H1 (cell line): ENCODE results near the gene ZDHHC8. TPM values are rescaled to one million over a fixed set of nuclear protein-coding genes. Genes with fewer than 3 reads are reported as not detected.
A peak's percentile ranks its signal among the peaks of the same experiment; 100 is the strongest.

Experiments used
- CTCF ChIA-PET: fragments of 300-600 bp; sonication (Branson Sonifier 250); formaldehyde crosslinking; loops from one replicate; lab custom pipeline; 2021; ENCODE audit not compliant: partially characterized antibody; lab: Charles Lee
- POLR2A ChIA-PET: fragments of 300-600 bp; sonication (Branson Sonifier 250); formaldehyde crosslinking; loops from one replicate; lab custom pipeline; 2021; ENCODE audit warnings: inconsistent platforms; ENCODE audit not compliant: partially characterized antibody; lab: Charles Lee
- DNase-seq, 2 experiments: peaks; one replicate each; pipeline versions ENCODE4 v3.0.0 to v3.0.0-alpha.2; 2010 to 2022; ENCODE audit warnings: low spot score in 2 of 2, low read depth in 1 of 2, mixed read lengths in 1 of 2
- FAIRE-seq: peaks from 2 replicates; lab custom pipeline; 2011; peaks lifted over from hg19 to GRCh38; lab: Jason Lieb, UNC
- H2AFZ ChIP-seq: 2 replicates; pipeline ENCODE4 v1.8.1; 2012; ENCODE audit warnings: low read length, inconsistent platforms
- H2AK5ac ChIP-seq: 2 replicates; pipeline ENCODE4 v1.6.1; 2013; ENCODE audit warnings: low read depth, low read length
- H2BK120ac ChIP-seq: replicated peaks from 2 replicates; pipeline ENCODE3; 2013; ENCODE audit warnings: low read depth, low read length, inconsistent platforms
- H2BK12ac ChIP-seq: 2 replicates; pipeline ENCODE4 v1.6.1; 2013; ENCODE audit warnings: low read depth, low read length
- H2BK15ac ChIP-seq: 2 replicates; pipeline ENCODE4 v1.6.1; 2013; ENCODE audit warnings: low read length
- H2BK20ac ChIP-seq: 2 replicates; pipeline ENCODE4 v1.6.1; 2013; ENCODE audit warnings: low read length
- H2BK5ac ChIP-seq: 2 replicates; pipeline ENCODE4 v1.6.1; 2013; ENCODE audit warnings: low read depth, low read length
- H3K14ac ChIP-seq: 2 replicates; pipeline ENCODE4 v1.6.1; 2013; ENCODE audit warnings: inconsistent platforms; ENCODE audit not compliant: insufficient read length
- H3K18ac ChIP-seq: 2 replicates; pipeline ENCODE4 v1.6.1; 2013; ENCODE audit warnings: low read length; ENCODE audit errors: extremely low read depth
- H3K23ac ChIP-seq: 2 replicates; pipeline ENCODE4 v1.6.1; 2013; ENCODE audit warnings: inconsistent platforms; ENCODE audit not compliant: insufficient read length
- H3K23me2 ChIP-seq: 2 replicates; pipeline ENCODE4 v1.6.1; 2013; ENCODE audit warnings: low read depth, low read length
- H3K27ac ChIP-seq: 2 replicates; pipeline ENCODE4 v1.6.1; 2011; ENCODE audit warnings: low read depth, low read length, inconsistent platforms
- H3K27me3 ChIP-seq, 4 experiments: replicated peaks in 1 of 4; 1 replicate in 1 of 4; 2 replicates in 3 of 4; pipeline versions ENCODE4 v1.6.1 to v1.8.1; 2011 to 2013; ENCODE audit warnings: low read length in 3 of 4, mild to moderate bottlenecking in 3 of 4, inconsistent platforms in 2 of 4, mixed read lengths in 2 of 4, moderate library complexity in 1 of 4; ENCODE audit not compliant: control insufficient read depth in 3 of 4, insufficient read depth in 3 of 4; ENCODE audit errors: extremely low read depth in 1 of 4
- H3K36me3 ChIP-seq, 4 experiments: 2 replicates each; pipeline versions ENCODE4 v1.6.1 to v1.8.1; 2011 to 2013; ENCODE audit warnings: mild to moderate bottlenecking in 4 of 4, low read length in 3 of 4, moderate library complexity in 2 of 4, control low read depth in 1 of 4, inconsistent platforms in 1 of 4; ENCODE audit not compliant: insufficient read depth in 4 of 4, control insufficient read depth in 2 of 4
- H3K4ac ChIP-seq: replicated peaks from 2 replicates; pipeline ENCODE3; 2013; ENCODE audit warnings: low read length, low read depth, mixed read lengths, inconsistent platforms; ENCODE audit not compliant: insufficient read length
- H3K4me1 ChIP-seq, 4 experiments: replicated peaks in 1 of 4; 1 replicate in 1 of 4; 2 replicates in 3 of 4; pipeline versions ENCODE4 v1.6.1 to v1.8.1; 2011 to 2013; ENCODE audit warnings: low read length in 3 of 4, inconsistent platforms in 2 of 4, mixed read lengths in 1 of 4; ENCODE audit not compliant: insufficient read depth in 4 of 4, control insufficient read depth in 3 of 4
- H3K4me2 ChIP-seq, 2 experiments: 2 replicates each; pipeline versions ENCODE4 v1.6.1 to v1.8.1; 2011 to 2013; ENCODE audit warnings: low read depth in 2 of 2, low read length in 2 of 2, control low read depth in 1 of 2, inconsistent platforms in 1 of 2, mild to moderate bottlenecking in 1 of 2; ENCODE audit not compliant: insufficient read depth in 1 of 2
- H3K4me3 ChIP-seq, 4 experiments: fragments of 200-600, 300-600 bp in 1 of 4; sonication (generic), shearing (Covaris generic), sonication (Bioruptor Twin) in 1 of 4; 2 replicates each; pipeline versions ENCODE4 v1.5.1 to v1.8.1; 2011 to 2016; ENCODE audit warnings: low read length in 4 of 4, low read depth in 3 of 4, control low read depth in 2 of 4, inconsistent platforms in 2 of 4, mild to moderate bottlenecking in 2 of 4, mixed read lengths in 1 of 4, moderate library complexity in 1 of 4; ENCODE audit not compliant: insufficient read depth in 2 of 4; ENCODE audit errors: extremely low read depth in 1 of 4
- H3K56ac ChIP-seq: replicated peaks from 2 replicates; pipeline ENCODE3; 2013; ENCODE audit warnings: low read depth, mild to moderate bottlenecking, mixed read lengths, low read length, inconsistent platforms; ENCODE audit not compliant: insufficient read length
- H3K79me1 ChIP-seq: 2 replicates; pipeline ENCODE4 v1.6.1; 2013; ENCODE audit warnings: low read depth, low read length, control low read depth
- H3K79me2 ChIP-seq, 2 experiments: 2 replicates each; pipeline versions ENCODE4 v1.6.1 to v1.8.1; 2012 to 2013; ENCODE audit warnings: low read length in 2 of 2, mild to moderate bottlenecking in 2 of 2, inconsistent platforms in 1 of 2; ENCODE audit not compliant: insufficient read depth in 2 of 2, control insufficient read depth in 1 of 2
- H3K9ac ChIP-seq, 4 experiments: replicated peaks in 1 of 4; 1 replicate in 1 of 4; 2 replicates in 3 of 4; pipeline versions ENCODE4 v1.6.1 to v1.8.1; 2011 to 2013; ENCODE audit warnings: low read depth in 3 of 4, low read length in 3 of 4, control low read depth in 2 of 4, mild to moderate bottlenecking in 2 of 4, moderate library complexity in 2 of 4, inconsistent platforms in 1 of 4; ENCODE audit errors: extremely low read depth in 1 of 4
- H3K9me3 ChIP-seq, 2 experiments: 2 replicates each; pipeline versions ENCODE4 v1.6.1 to v1.8.1; 2012 to 2013; ENCODE audit warnings: mild to moderate bottlenecking in 2 of 2, moderate library complexity in 2 of 2, control low read depth in 1 of 2, inconsistent platforms in 1 of 2, low read depth in 1 of 2, low read length in 1 of 2, mixed read lengths in 1 of 2; ENCODE audit not compliant: insufficient read depth in 2 of 2
- H4K20me1 ChIP-seq, 2 experiments: replicated peaks in 1 of 2; 2 replicates each; pipeline versions ENCODE3 to v1.8.1; 2011 to 2013; ENCODE audit warnings: inconsistent platforms in 2 of 2, low read length in 2 of 2, mild to moderate bottlenecking in 1 of 2; ENCODE audit not compliant: insufficient read depth in 2 of 2, control insufficient read depth in 1 of 2
- H4K5ac ChIP-seq: 2 replicates; pipeline ENCODE4 v1.6.1; 2013; ENCODE audit warnings: low read length, low read depth, mixed read lengths, inconsistent platforms; ENCODE audit not compliant: insufficient read length
- H4K8ac ChIP-seq: 2 replicates; pipeline ENCODE4 v1.8.0; 2013; ENCODE audit warnings: mild to moderate bottlenecking, moderate library complexity, low read length, inconsistent platforms; ENCODE audit not compliant: insufficient read depth; ENCODE audit errors: extremely low read depth
- H4K91ac ChIP-seq: replicated peaks from 2 replicates; pipeline ENCODE3; 2013; ENCODE audit warnings: low read length, mixed read lengths, inconsistent platforms; ENCODE audit not compliant: insufficient read length
- KDM5A ChIP-seq: fragments of 200-600 bp; IDR thresholded peaks from 2 replicates; pipeline ENCODE4 v1.7.1; 2012; ENCODE audit warnings: mild to moderate bottlenecking, low read length, inconsistent platforms, mixed read lengths
- POLR2AphosphoS5 ChIP-seq: IDR thresholded peaks from 2 replicates; pipeline ENCODE4 v1.6.1; 2011; ENCODE audit warnings: low read depth, low read length
- WGBS, 2 experiments: shearing (Covaris generic) in 1 of 2; methylation state at CpG; one replicate each; pipeline versions ENCODE4 v1.1.6 to v1.1.7; 2013 to 2015; ENCODE audit warnings: low lambda C conversion rate in 2 of 2, mixed read lengths in 2 of 2, inconsistent platforms in 1 of 2, low coverage in 1 of 2, missing lambda C conversion rate in 1 of 2; ENCODE audit not compliant: insufficient replicate concordance in 2 of 2, insufficient coverage in 1 of 2, insufficient read length in 1 of 2; ENCODE audit errors: extremely low coverage in 1 of 2, missing lambda C conversion rate in 1 of 2; 5-methylcytosine and 5-hydroxymethylcytosine counted together
- polyA plus RNA-seq, 7 experiments: library from polyadenylated mRNA; depleted of rRNA in 3 of 7; stranded (reverse) in 5 of 7; unstranded in 2 of 7; fragments of >200 nt in 5 of 7; fragments of 200-250 nt in 2 of 7; gene quantifications; 1 replicate in 5 of 7; 2 replicates in 1 of 7; 4 replicates in 1 of 7; pipeline versions ENCODE4 v1.2.1 to v1.2.3, GENCODE V29; 2011 to 2013; ENCODE audit warnings: missing spikeins in 2 of 7, mixed read lengths in 2 of 7
- total RNA-seq: library from RNA; stranded (reverse); fragmentation: NEBNext Ultra II Directional; extraction: Animal tissue kit (Norgen Biotek cat#: 25700); gene quantifications from 2 replicates; pipeline ENCODE4 v1.2.1, GENCODE V29; 2021

Gene ZDHHC8
- total and polyA plus RNA-seq, 2 of the 8 experiments (the other 6 are each of a cell fraction or from before 2014, with no cell fraction given): 18.6 to 65.6 TPM

DNA sequence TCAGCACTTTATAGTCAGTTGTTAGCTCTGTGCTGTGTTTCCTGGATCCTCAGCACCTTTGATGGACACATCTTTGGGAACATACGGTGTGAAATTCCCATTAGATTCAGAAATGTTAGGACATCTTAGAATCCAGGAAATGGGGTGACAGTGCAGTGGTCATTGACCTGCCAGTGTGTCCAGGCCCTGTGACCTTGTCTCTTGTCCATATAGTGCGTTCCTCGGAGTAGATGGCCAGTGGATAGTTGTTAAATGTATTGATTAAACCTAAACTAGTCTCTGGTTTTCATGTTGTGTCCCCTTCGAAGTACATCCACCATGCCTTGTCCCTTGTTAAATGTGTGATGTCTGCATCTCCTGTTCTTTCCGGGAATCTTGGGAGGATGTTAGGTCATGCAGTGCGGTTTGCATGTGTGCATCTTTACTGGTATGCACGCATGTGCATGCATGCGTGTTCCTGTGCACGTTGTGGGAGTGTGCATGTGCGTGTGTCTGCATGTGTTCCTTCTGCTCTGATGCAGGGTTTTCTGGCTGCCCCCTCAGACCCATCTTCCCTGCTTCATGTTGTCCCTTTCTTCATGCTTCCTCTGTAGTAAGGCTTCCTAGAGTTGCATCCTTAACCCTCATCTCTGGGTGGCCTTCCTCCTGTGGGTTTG is 47.6 kb upstream of the ZDHHC8 start:
- Histone ChIP-seq H3K4me2 (peak overlapping the region in 1 of 2 experiments; percentile 13; a peak in 2 of 4 replicates), H3K9ac (no peak overlapping the region), H4K5ac (no peak overlapping the region), H3K23ac (no peak overlapping the region), H3K14ac (no peak overlapping the region), H3K27me3 (no peaks in the 10 kb centered on the region), H4K20me1 (peaks cover 23 to 55% of the 10 kb centered on the region in 2 experiments), H3K4me3 (no peak overlapping the region), H3K9me3 (no peaks in the 10 kb centered on the region), H4K91ac (no peak overlapping the region), H3K27ac (no peak overlapping the region), H2BK15ac (peak overlapping the region; percentile 21), H2AK5ac (peak overlapping the region; percentile 34; the same call in 1 of the 2 replicates), H3K56ac (no peak overlapping the region), H3K4me1 (peaks cover 3 to 19% (median 11%) of the 10 kb centered on the region in 4 experiments), H2AFZ (no peak overlapping the region), H3K18ac (no peak overlapping the region), H3K79me2 (peaks cover 27 to 70% of the 10 kb centered on the region in 2 experiments), H3K23me2 (peaks cover 9% of the 10 kb centered on the region), H2BK20ac (no peak overlapping the region), H2BK5ac (no peak overlapping the region), H2BK12ac (peak overlapping the region; percentile 44; the same call in 1 of the 2 replicates), H4K8ac (0 out of 2 replicates have a peak overlapping the region, but pooled peaks have one; percentile 45), H3K36me3 (peaks cover 28 to 35% (median 34%) of the 10 kb centered on the region in 4 experiments), H2BK120ac (no peak overlapping the region), H3K79me1 (peaks cover 35% of the 10 kb centered on the region), H3K4ac (no peak overlapping the region)
- FAIRE-seq (no peak), DNase-seq (no peak)
- 89% methylated on average over 10 of the region's 10 CpGs; no CpG with 5 or more reads in 1 of the 2 experiments for WGBS, 2 experiments
- ChIA-PET POLR2A (interaction anchor here (0.8 to 29.4 kb wide), 11 partner anchors 10 to 211 kb away, joined by 3 to 598 read pairs (median 4); partner anchors contain the start of genes RANBP1 and TRMT2A), CTCF (interaction anchor here (0.7 to 3.1 kb wide), 16 partner anchors 11 to 121 kb away, joined by 3 to 12 read pairs (median 4); partner anchors contain the start of gene RANBP1)
- TF ChIP-seq KDM5A: no peak
- peak; percentile 53; the same call in 1 of the 2 replicates for TF ChIP-seq POLR2AphosphoS5
